ENCODE data around the gene FA2H. TPM values are rescaled to one million over a fixed set of nuclear protein-coding genes. Genes with fewer than 3 reads are reported as not detected.
A peak's percentile ranks its signal among the peaks of the same experiment; 100 is the strongest.
"Not testable (repeated sequence)": the region's sequence is repeated elsewhere in the genome, so short reads cannot be mapped to it uniquely, and the experiment has no call there.

Gene FA2H, protein sequence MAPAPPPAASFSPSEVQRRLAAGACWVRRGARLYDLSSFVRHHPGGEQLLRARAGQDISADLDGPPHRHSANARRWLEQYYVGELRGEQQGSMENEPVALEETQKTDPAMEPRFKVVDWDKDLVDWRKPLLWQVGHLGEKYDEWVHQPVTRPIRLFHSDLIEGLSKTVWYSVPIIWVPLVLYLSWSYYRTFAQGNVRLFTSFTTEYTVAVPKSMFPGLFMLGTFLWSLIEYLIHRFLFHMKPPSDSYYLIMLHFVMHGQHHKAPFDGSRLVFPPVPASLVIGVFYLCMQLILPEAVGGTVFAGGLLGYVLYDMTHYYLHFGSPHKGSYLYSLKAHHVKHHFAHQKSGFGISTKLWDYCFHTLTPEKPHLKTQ
- total RNA-seq (2014; rRNA removed; shearing (Covaris generic); ENCODE audit: low replicate concordance), result not detected in 2 replicates

DNA sequence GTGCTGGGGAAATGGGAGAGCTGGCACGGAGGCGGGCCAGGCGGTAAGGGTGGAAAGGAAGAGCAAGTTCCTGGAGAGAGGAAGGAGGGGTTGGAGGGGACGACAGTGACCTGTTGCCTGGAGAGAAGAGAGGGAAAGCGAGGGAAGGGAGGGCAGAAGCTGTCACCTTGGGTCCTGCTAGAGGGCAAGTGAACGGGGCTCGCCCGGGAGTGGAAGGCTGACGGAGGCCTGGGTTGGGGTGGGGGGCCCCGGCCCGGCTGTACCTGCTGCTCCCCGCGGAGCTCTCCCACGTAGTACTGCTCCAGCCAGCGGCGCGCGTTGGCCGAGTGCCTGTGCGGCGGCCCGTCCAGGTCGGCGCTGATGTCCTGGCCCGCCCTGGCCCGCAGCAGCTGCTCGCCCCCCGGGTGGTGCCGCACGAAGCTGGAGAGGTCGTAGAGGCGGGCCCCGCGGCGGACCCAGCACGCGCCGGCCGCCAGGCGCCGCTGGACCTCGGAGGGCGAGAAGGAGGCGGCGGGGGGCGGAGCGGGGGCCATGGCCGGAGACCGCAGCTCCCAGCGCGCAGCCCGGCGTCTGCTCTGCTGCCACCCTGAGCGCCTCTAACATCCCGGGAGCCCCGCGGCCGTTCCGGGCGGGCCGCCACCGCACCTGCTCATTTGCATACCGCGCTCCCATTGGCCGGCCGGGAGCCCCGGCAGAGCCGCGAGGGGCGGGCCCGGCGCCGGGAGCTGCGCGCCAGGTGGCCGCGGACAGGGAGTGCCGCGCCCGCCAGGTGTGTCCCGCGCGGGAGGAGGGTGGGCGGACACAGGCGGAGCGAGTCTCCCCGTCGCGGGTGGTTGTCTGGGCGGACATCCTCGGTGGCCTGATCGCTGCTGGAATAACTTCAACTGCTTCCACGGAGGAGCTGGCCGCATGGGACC, at the start of gene FA2H:
TSS of gene FA2H (minus strand) at position 598 of the 917 bp plus-strand sequence. CDS start at position 533, 65 bp downstream.
- Histone ChIP-seq H3K4me3 (no peak within 1 kb of the TSS), H3K36me3 (no peaks in the 10 kb centered on the region), H3K27me3 (peaks cover 5% of the 10 kb centered on the region), H3K9me3 (no peaks in the 10 kb centered on the region)
- peak; percentile 59 for DNase-seq

DNA sequence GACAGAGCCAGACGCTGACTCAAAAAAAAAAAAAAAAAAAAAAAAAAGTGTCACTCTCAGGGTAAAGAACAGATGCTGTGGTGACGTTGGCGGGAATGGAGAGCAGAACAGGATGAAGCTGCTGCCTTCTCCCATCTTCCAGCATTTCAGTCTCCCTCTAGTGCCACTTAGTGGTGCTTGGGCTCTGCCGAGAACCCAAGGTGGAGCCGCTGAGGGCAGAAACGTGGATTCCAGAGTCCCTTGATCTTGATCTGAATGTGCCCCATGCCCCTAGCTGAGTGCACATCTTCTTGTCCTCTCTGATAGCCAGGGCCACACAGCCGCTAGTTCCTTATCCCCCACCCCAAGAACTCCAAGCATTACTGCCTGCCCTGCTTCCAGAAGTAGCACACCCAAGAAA, 43.2 kb upstream of the FA2H start:
- Histone ChIP-seq H3K27me3 (no peaks in the 10 kb centered on the region), H3K36me3 (no peaks in the 10 kb centered on the region)
- DNase-seq, result no peak

DNA sequence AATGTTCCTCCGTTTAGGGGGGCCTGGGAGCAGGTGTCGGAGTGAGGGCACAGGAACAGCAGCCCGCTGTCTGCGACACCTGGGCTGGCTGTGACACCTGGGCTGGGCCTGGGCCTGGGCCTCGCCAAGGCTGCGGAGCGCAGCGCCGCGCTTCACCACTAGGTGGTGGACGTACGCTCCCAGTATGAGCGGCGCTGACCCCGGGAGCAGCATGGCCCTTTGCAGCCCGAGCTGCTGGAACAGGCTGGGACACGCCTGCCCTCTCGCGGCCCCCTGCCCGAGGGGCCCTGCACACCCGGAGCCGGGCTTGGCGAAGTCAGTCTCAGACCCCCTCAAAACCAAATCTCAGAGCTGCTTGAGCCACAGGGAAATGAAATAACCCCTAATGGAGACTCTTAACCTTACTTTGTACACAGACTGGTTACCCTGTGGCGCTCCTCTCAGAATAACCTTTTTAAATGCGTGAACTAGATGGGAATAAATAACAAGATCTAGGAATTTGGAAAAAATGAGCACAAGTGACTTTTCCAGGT, 38.6 kb upstream of the FA2H start:
- peak; percentile 69 for DNase-seq
- H3K4me3 ChIP-seq, result no peak overlapping the region
- H3K36me3 ChIP-seq, result no peaks in the 10 kb centered on the region
- no peaks in the 10 kb centered on the region for H3K9me3 ChIP-seq
- H3K27me3 ChIP-seq, result no peaks in the 10 kb centered on the region

More for the DNA sequence above, 43.2 kb upstream of the FA2H start:
- Histone ChIP-seq H3K9me3 (no peaks in the 10 kb centered on the region), H3K4me3 (no peak overlapping the region)

DNA sequence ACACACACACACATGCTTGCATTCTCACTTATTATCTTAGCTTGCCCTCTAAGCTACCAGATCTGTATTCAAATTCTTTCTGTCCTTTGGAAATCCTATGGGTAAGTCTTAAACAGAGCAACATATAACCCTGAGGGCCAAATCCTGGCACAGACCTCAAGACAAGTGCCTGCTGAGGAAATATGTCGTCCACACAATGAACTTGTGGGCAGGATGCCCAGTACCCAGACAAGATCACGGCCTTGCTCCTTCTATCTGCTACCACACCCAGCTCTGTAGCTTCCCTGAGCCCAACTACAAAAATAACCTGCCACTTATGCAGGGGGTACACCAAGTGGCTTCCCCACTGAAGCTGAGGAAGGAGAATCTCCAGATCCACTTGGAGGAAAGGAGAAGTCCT, 37.3 kb upstream of the FA2H start:
- H3K27me3 ChIP-seq, result no peaks in the 10 kb centered on the region
- no peaks in the 10 kb centered on the region for H3K9me3 ChIP-seq
- no peak for DNase-seq
- no peaks in the 10 kb centered on the region for H3K36me3 ChIP-seq
- no peak overlapping the region for H3K4me3 ChIP-seq

DNA sequence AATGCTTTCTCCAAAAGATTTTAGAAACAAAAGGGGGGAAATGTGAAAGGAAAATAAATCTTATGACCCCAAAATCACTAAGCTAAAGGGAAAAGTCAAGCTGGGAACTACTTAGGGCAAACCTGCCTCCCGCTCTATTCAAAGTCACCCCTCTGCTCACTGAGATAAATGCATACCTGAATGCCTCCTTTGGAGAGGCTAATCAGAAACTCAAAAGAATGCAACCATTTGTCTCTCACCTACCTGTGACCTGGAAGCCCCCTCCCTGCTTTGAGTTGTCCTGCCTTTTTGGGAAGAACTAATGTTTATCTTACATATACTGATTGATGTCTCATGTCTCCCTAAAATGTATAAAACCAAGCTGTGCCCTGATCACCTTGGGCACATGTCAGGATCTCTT, 36.6 kb upstream of the FA2H start:
- H3K4me3 ChIP-seq, H3K27me3 ChIP-seq, H3K9me3 ChIP-seq, DNase-seq, H3K36me3 ChIP-seq: not testable (repeated sequence)

DNA sequence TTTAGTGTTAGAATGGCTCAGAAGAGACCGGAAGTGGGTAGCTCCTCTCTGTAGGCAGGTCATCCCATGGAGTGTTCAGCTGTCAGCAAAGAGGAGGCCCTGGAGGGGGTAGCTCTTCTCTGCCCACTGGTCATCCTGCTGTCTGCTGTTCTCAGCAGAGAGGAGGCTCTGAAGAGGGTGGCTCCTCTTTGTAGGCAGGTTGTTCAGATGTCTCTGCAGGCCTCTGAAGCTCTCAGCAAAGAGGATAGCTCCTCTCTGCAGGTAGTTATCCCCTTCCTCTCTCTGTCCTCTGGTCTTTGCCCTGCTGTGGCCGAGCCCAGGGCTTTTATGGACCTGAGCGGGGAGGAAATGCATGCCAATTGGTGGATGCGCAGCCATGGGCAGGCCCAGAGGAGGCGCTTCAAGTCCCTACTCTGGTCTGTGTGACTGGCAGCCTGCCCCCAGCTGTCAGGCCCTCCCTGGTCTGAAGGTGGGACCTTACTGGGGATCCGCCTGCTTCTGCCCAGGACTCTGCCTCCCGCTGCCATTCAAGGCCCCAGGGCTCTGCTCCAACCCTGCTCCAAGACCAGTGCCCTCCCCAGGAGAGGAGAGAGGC, 32.5 kb upstream of the FA2H start:
- no peak for DNase-seq
- no peaks in the 10 kb centered on the region for H3K9me3 ChIP-seq
- H3K36me3 ChIP-seq, result no peaks in the 10 kb centered on the region
- H3K27me3 ChIP-seq, result no peaks in the 10 kb centered on the region
- no peak overlapping the region for H3K4me3 ChIP-seq

DNA sequence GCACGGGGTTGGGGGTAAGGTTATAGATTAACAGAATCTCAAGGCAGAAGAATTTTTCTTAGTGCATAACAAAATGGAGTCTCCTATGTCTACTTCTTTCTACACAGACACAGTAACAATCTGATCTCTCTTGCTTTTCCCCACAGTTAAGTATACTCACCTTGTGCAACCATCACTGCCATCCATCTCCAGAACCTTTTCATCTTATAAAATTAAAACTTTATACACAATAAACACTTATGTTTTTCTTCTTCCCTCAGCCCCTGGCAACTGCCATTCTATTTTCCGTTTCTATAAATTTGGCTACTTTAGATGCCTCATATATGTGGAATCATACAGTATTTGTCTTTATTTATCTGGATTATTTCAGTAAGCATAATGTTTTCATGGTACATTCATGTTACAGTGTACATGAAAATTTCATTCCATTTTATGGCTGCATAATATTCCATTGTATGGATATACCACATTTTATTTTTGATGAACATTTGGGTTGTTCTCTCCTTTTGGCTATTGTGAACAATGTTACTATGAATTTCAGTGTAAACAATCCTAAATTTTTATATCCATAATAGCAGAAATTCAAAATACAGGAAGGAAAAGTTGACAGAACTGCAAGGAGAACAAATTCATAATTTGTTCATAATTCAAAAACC, 25.7 kb upstream of the FA2H start:
- Histone ChIP-seq H3K4me3 (no peak overlapping the region), H3K9me3 (no peaks in the 10 kb centered on the region), H3K36me3 (no peaks in the 10 kb centered on the region), H3K27me3 (no peaks in the 10 kb centered on the region)
- DNase-seq, result no peak

DNA sequence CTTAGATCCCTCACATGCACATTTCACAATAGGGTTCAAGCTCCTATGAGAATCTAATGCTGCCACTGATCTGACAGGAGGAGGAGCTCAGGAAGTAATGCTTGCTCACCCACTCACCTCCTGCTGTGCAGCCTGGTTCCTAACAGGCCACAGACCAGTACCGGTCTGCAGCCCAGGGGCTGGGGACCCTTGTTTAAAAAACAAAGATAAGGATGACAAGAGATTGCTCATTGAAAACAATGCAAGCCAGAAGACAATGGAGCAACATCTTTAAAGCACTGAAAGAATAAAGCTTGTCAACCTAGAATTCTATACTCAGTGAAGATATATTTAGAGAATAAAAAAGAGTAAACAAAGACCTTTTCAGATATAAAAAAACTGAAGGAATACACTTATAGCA, 22.8 kb upstream of the FA2H start:
- no peaks in the 10 kb centered on the region for H3K9me3 ChIP-seq
- no peaks in the 10 kb centered on the region; the same call in 1 of the 2 replicates for H3K27me3 ChIP-seq
- H3K36me3 ChIP-seq, result no peaks in the 10 kb centered on the region
- DNase-seq, result no peak
- no peak overlapping the region for H3K4me3 ChIP-seq

DNA sequence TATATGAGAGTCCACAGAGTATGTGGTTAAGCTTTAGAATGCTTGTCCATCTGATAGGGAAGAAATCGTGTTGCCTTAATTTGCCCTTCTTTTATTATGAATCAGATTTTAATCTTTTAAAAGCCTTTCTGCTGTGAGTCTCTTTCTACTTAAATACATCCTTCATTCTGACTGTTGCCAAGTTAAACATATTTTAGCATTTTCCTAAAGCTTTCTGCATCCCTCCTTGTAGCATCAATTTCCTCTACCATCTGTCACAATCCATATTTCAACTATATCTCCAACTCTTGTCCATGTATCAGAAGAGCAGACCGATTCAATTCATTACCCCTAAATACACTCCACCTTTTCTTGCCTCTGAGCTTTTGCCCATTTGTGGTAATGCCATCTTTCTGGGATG, 20.5 kb upstream of the FA2H start:
- Histone ChIP-seq H3K4me3 (no peak overlapping the region), H3K9me3 (no peaks in the 10 kb centered on the region), H3K36me3 (no peaks in the 10 kb centered on the region), H3K27me3 (no peaks in the 10 kb centered on the region; the same call in 1 of the 2 replicates)
- DNase-seq, result no peak

DNA sequence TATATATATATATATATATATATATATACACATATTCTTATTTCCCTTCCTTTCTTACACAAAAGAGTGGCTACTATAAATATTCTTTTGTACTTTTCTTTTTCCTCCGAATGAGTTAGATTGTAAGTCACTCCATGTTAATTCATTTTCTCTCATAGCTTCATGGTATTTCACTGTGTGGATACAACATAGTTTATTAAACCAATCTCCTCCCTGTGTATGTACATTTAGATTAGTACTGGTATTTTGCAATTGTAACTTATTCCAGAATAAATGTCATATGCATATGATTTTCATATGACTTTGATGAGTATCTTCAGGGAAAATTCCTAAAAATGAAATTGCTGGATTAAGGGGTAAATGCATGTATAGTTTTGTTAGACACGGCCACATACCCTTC, 20.0 kb upstream of the FA2H start:
- no peaks in the 10 kb centered on the region for H3K9me3 ChIP-seq
- no peak for DNase-seq

DNA sequence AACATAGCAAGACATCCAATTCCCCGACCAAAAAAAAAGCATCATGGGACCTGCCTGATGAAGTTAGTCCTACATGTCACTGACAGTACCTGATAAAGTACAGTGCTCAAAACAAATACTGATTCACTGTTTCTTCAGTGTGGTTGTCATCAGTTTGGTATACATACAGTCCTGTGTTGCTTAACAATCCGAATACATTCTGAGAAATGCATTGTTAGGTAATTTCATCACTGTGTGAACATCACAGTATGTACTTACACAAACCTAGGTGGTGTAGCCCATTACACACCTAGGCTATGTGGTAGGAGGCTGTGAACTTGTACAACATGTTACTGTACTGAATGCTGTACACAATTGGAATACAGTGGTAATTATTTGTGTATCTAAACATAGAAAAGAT, 19.0 kb upstream of the FA2H start:
- no peak for DNase-seq
- Histone ChIP-seq H3K4me3 (no peak overlapping the region), H3K36me3 (no peaks in the 10 kb centered on the region), H3K9me3 (no peaks in the 10 kb centered on the region), H3K27me3 (no peaks in the 10 kb centered on the region; the same call in 1 of the 2 replicates)

More for the DNA sequence above, 20.0 kb upstream of the FA2H start:
- no peaks in the 10 kb centered on the region; the same call in 1 of the 2 replicates for H3K27me3 ChIP-seq
- no peaks in the 10 kb centered on the region for H3K36me3 ChIP-seq
- no peak overlapping the region for H3K4me3 ChIP-seq

DNA sequence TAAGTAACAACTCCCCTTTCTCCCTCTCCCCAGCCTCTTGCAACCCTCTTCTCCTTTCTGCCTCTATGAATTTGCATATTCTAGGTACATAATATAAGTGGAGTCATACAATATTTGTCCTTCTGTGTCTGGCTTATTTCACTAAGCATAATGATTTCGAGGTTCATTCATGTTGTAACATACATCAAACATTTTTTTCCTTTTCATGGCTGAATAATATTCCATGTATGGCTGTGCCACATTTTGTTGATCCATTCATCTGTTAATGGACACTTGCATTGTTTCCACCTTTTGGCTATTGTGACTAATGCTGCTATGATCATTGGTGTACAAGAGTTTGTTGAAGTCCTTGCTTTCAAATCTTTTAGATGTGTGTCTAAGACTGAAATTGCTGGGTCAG, 17.6 kb upstream of the FA2H start:
- Histone ChIP-seq H3K36me3 (no peaks in the 10 kb centered on the region), H3K27me3 (no peaks in the 10 kb centered on the region; the same call in 1 of the 2 replicates), H3K9me3 (no peaks in the 10 kb centered on the region), H3K4me3 (no peak overlapping the region)
- DNase-seq, result no peak

DNA sequence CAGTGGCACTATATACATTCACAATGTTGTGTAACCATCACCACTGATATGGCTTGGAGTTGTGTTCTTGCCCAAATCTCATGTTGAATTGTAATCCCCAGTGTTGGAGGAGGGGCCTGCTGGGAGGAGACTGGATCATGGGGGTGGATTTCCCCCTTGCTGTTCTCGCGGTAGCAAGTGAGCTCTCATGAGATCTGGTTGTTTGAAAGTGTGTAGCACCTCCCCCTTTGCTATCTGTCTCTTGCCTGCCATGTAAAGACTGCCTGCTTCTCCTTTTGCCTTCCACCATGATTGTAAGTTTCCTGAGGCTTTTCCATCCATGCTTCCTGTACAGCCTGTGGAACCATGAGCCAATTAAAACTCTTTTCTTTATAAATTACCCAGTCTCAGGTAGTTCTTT, 17.1 kb upstream of the FA2H start:
- H3K36me3 ChIP-seq, H3K27me3 ChIP-seq, H3K9me3 ChIP-seq, H3K4me3 ChIP-seq, DNase-seq: not testable (repeated sequence)

DNA sequence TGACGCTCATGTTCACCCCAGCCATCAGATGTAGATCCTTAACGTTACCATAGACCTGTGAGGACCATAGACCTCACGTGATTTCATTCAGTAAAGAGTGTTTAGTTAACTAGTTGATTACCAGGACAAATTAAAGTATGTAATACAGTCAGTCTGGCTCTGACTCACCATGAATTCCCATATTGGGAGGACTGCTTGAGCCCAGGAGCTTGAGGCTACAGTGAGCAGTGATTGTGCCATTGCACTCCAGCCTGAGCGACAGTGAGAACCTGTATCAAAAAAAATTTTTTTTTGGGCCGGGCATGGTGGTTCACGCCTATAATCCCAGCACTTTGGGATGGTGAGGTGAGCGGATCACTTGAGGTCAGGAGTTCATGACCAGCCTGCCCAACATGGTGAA, 13.5 kb upstream of the FA2H start:
- no peaks in the 10 kb centered on the region for H3K27me3 ChIP-seq
- H3K36me3 ChIP-seq, result no peaks in the 10 kb centered on the region

DNA sequence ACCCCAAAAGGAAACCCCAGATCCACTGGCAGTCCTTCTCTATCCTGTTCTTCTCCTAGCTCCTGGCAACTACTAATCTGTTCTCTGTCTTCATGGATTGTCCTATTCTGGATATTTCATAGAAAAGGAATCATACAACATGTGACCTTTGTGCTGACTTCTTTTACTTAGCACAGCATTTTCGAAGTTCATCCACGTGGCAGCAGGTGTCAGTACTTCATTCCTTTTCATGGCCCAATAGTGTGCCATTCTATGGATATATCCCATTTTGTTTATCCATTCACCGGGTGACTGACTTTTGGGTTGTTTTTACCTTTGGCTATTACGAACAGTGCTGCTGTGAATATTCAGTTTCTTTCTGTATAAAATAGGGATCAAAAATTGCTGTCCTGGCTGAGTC, 10.4 kb upstream of the FA2H start:
- Histone ChIP-seq H3K36me3 (no peaks in the 10 kb centered on the region), H3K9me3 (no peaks in the 10 kb centered on the region), H3K27me3 (0 out of 2 replicates have a peak, but pooled peaks cover 2% of the 10 kb centered on the region), H3K4me3 (no peak overlapping the region)
- DNase-seq, result no peak

More for the DNA sequence above, 13.5 kb upstream of the FA2H start:
- Histone ChIP-seq H3K4me3 (no peak overlapping the region), H3K9me3 (no peaks in the 10 kb centered on the region)
- no peak for DNase-seq

DNA sequence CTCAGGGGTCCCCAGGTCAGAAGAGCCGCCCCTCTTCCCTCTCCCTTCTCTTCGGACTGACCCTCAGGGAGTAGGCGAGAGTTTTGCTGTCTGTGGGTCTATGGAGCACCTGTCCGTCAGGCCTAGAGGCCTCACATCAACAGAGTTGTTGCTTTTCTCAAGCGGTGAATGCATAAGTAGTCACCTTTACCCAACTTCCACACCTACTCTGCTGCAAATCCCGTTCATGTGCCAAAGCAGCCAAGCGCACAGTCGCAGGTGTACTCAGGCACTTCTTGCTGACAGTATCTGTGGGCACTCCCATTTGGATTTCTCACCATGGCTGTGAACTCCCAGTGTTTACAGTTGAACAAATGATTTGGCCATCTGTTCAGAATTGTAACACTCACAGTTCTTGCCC, 4.0 kb upstream of the FA2H start:
- no peaks in the 10 kb centered on the region for H3K9me3 ChIP-seq
- DNase-seq, result no peak
- H3K27me3 ChIP-seq, result peaks cover 7% of the 10 kb centered on the region
- no peak overlapping the region for H3K4me3 ChIP-seq
- no peaks in the 10 kb centered on the region for H3K36me3 ChIP-seq
